Panc1 (cell line): ENCODE results near the gene EYA2. TPM values are rescaled to one million over a fixed set of nuclear protein-coding genes. Genes with fewer than 3 reads are reported as not detected.

Source experiments
- ATAC-seq: fragments of 200-7000 bp; cut with Tn5 transposase; 2 replicates; pipeline ENCODE4 v1.9.1; 2020; ENCODE audit warnings: mild to moderate bottlenecking, moderate library complexity
- BruUV-seq: library from RNA; stranded (reverse); fragments of 400-500 nt; replicated peaks from 2 replicates; lab custom pipeline; 2021; lab: Mats Ljungman, UMichigan
- CTCF ChIA-PET: fragments of 300-600 bp; sonication (Branson Sonifier 250); formaldehyde crosslinking; loops from one replicate; lab custom pipeline; 2022; ENCODE audit warnings: antibody characterized with exemption; lab: Charles Lee
- POLR2A ChIA-PET: fragments of 300-600 bp; sonication (Branson Sonifier 250); formaldehyde crosslinking; loops from one replicate; lab custom pipeline; 2022; ENCODE audit warnings: antibody characterized with exemption; lab: Charles Lee
- DNase-seq: peaks from one replicate; pipeline ENCODE4 v3.0.0-alpha.2; 2010; ENCODE audit warnings: low read depth, low spot score
- H3K27ac ChIP-seq: 2 replicates; pipeline ENCODE4 v1.5.1; 2011; ENCODE audit warnings: mild to moderate bottlenecking, low read length, inconsistent platforms
- H3K27me3 ChIP-seq: fragments of 200-500 bp; sonication (Bioruptor generic); 2 replicates; pipeline ENCODE4 v1.6.0; 2014; ENCODE audit warnings: low read length, inconsistent platforms; ENCODE audit not compliant: control insufficient read depth, insufficient read depth
- H3K36me3 ChIP-seq: fragments of 200-500 bp; sonication (Bioruptor generic); 2 replicates; pipeline ENCODE4 v1.5.1; 2014; ENCODE audit warnings: inconsistent platforms, mild to moderate bottlenecking, low read length, moderate library complexity; ENCODE audit not compliant: control insufficient read depth, insufficient read depth
- H3K4me1 ChIP-seq: 2 replicates; pipeline ENCODE4 v1.5.1; 2011; ENCODE audit warnings: inconsistent platforms, mild to moderate bottlenecking, low read length, moderate library complexity; ENCODE audit not compliant: control insufficient read depth, insufficient read depth
- H3K4me3 ChIP-seq, 2 experiments: 2 replicates each; pipeline ENCODE4 v1.5.1; 2011 to 2012; ENCODE audit warnings: low read depth in 2 of 2, low read length in 2 of 2, mild to moderate bottlenecking in 2 of 2, inconsistent platforms in 1 of 2, moderate library complexity in 1 of 2
- H3K9me3 ChIP-seq: fragments of 200-500 bp; sonication (Bioruptor generic); 2 replicates; pipeline ENCODE4 v1.5.1; 2014; ENCODE audit warnings: low read depth, mild to moderate bottlenecking, inconsistent platforms, low read length, moderate library complexity; ENCODE audit not compliant: control insufficient read depth, insufficient read depth
- POLR2AphosphoS5 ChIP-seq: IDR thresholded peaks from 2 replicates; pipeline ENCODE4 v1.6.1; 2012; ENCODE audit warnings: mild to moderate bottlenecking, low read depth, low read length, moderate library complexity
- SIN3A ChIP-seq: IDR thresholded peaks from 2 replicates; pipeline ENCODE4 v1.6.1; 2012; ENCODE audit warnings: low read depth, mild to moderate bottlenecking, low read length, moderate library complexity, borderline replicate concordance; ENCODE audit not compliant: insufficient read depth
- TCF7L2 ChIP-seq: IDR thresholded peaks from 2 replicates; pipeline ENCODE4 v1.6.1; 2011; ENCODE audit warnings: mild to moderate bottlenecking, low read depth, low read length, inconsistent platforms
- in situ Hi-C: cut with HindIII; loops from 2 replicates; pipeline ENCODE4 v1.10.0; 2016; ENCODE audit warnings: low sequenced_read_pairs, low pct_unique_long_range_greater_than_20kb
- intact Hi-C: fragments of 100-400 bp; cut with micrococcal nuclease; formaldehyde crosslinking; loops from one replicate; pipeline ENCODE4 v1.10.0; 2022; ENCODE audit not compliant: unreplicated experiment
- total RNA-seq: library from RNA; stranded (reverse); gene quantifications from one replicate; pipeline ENCODE4 v1.2.1, GENCODE V29; 2021; ENCODE audit not compliant: unreplicated experiment
- TF ChIP-seq, protein P1 (sequence below): fragments of 450-650 bp; IDR thresholded peaks from 2 replicates; pipeline ENCODE4 v1.5.1; 2017; ENCODE audit warnings: mild to moderate bottlenecking
- TF ChIP-seq, protein P2 (sequence below), 2 experiments: IDR thresholded peaks; 2 replicates each; pipeline ENCODE4 v1.6.1; 2011 to 2012; ENCODE audit warnings: low read depth in 2 of 2, control low read depth in 1 of 2, low read length in 1 of 2, mild to moderate bottlenecking in 1 of 2, moderate library complexity in 1 of 2; ENCODE audit not compliant: insufficient read depth in 1 of 2

Gene EYA2
- total RNA-seq, 1 experiment from 2014 or later, result 1.9 TPM

DNA sequence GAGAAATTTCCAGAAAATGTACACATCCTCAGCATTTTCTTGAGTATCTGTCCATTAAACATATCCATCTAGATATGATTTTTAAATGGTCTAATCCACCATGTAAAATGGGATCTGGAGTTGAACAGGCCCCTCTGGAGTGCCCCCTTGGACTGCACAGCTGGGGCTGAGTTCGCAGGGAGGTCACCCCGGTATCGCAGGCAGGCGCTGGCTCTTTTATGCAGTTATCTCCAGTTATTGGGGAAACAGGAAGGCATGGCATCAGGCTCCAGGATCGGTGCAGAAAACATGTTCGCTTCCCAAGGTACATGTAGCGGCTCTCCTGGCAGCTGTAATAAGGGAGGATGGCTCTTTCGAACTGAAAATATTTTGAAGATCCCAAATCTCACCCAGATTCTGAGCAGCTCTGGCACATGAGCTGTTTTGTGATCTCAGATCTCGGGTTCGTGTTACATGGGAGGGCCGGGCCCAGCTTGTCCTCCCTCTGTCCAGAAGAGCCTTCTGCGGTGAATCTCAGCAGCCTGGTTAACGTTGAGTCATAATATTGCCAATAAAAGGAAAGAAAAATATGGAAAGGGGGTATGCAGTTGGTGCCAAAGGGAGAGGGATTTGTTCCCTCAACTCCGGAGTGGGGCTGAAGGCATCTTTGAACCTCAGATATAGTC lies 167.7 kb downstream of the EYA2 start:
- DNase-seq (no peak), ATAC-seq (no peak)
- no peaks in the 10 kb centered on the region for H3K4me1 ChIP-seq
- ChIA-PET POLR2A (no interaction called here), CTCF (no interaction called here)
- TF ChIP-seq, protein P1, sequence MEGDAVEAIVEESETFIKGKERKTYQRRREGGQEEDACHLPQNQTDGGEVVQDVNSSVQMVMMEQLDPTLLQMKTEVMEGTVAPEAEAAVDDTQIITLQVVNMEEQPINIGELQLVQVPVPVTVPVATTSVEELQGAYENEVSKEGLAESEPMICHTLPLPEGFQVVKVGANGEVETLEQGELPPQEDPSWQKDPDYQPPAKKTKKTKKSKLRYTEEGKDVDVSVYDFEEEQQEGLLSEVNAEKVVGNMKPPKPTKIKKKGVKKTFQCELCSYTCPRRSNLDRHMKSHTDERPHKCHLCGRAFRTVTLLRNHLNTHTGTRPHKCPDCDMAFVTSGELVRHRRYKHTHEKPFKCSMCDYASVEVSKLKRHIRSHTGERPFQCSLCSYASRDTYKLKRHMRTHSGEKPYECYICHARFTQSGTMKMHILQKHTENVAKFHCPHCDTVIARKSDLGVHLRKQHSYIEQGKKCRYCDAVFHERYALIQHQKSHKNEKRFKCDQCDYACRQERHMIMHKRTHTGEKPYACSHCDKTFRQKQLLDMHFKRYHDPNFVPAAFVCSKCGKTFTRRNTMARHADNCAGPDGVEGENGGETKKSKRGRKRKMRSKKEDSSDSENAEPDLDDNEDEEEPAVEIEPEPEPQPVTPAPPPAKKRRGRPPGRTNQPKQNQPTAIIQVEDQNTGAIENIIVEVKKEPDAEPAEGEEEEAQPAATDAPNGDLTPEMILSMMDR, result no peak
- TF ChIP-seq SIN3A (no peak), TCF7L2 (no peak), POLR2AphosphoS5 (no peak)
- TF ChIP-seq, protein P2, sequence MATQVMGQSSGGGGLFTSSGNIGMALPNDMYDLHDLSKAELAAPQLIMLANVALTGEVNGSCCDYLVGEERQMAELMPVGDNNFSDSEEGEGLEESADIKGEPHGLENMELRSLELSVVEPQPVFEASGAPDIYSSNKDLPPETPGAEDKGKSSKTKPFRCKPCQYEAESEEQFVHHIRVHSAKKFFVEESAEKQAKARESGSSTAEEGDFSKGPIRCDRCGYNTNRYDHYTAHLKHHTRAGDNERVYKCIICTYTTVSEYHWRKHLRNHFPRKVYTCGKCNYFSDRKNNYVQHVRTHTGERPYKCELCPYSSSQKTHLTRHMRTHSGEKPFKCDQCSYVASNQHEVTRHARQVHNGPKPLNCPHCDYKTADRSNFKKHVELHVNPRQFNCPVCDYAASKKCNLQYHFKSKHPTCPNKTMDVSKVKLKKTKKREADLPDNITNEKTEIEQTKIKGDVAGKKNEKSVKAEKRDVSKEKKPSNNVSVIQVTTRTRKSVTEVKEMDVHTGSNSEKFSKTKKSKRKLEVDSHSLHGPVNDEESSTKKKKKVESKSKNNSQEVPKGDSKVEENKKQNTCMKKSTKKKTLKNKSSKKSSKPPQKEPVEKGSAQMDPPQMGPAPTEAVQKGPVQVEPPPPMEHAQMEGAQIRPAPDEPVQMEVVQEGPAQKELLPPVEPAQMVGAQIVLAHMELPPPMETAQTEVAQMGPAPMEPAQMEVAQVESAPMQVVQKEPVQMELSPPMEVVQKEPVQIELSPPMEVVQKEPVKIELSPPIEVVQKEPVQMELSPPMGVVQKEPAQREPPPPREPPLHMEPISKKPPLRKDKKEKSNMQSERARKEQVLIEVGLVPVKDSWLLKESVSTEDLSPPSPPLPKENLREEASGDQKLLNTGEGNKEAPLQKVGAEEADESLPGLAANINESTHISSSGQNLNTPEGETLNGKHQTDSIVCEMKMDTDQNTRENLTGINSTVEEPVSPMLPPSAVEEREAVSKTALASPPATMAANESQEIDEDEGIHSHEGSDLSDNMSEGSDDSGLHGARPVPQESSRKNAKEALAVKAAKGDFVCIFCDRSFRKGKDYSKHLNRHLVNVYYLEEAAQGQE (IDR thresholded peaks at IDR 0.05; ENCODE audit: insufficient read depth in 1 of 2, low read depth in 2 of 2, low read length in 1 of 2), result no peak
- H3K4me3 ChIP-seq, result no peak overlapping the region
- intact Hi-C loops, result no loop called here
- in situ Hi-C loops, result no loop called here
- BruUV-seq, result no TSS peak
- H3K27me3 ChIP-seq, result no peaks in the 10 kb centered on the region
- H3K9me3 ChIP-seq, result no peaks in the 10 kb centered on the region; the same call in 1 of the 2 replicates
- H3K36me3 ChIP-seq, result no peaks in the 10 kb centered on the region
- H3K27ac ChIP-seq, result no peak overlapping the region

DNA sequence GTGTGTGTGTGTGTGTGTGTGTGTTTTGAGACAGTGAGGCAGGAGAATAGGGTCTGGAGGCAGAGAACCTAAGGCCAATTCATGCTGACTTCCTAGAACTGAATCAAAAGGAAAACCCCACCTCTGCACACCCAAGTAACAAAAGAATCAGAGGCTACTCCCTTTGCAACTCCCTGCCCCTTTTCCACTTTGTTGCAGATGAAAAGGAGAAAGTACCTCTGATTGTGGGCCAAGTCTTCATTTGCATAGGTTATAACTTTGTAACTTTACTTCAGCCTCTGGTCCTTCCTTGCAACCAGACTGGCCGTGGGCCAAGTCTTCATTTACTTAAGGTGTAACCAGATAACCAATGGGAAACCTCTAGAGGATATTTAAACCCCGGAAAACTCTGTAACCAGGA lies 168.8 kb downstream of the EYA2 start:
- no TSS peak for BruUV-seq
- Histone ChIP-seq H3K27ac (no peak overlapping the region), H3K4me1 (no peaks in the 10 kb centered on the region), H3K4me3 (no peak overlapping the region), H3K9me3 (peaks cover 9% of the 10 kb centered on the region; the same call in 1 of the 2 replicates), H3K27me3 (no peaks in the 10 kb centered on the region), H3K36me3 (no peaks in the 10 kb centered on the region)
- CTCF ChIA-PET, result no interaction called here
- ATAC-seq (no peak), DNase-seq (no peak)
- in situ Hi-C loops, result no loop called here
- POLR2A ChIA-PET, result no interaction called here
- TF ChIP-seq SIN3A (no peak), TCF7L2 (no peak), POLR2AphosphoS5 (no peak)
- TF ChIP-seq, protein P1, result no peak
- TF ChIP-seq, protein P2 (IDR thresholded peaks at IDR 0.05; ENCODE audit: insufficient read depth in 1 of 2, low read depth in 2 of 2, low read length in 1 of 2), result no peak
- intact Hi-C loops, result no loop called here
